CD4-positive, alpha-beta T cell treated with Interferon alpha-2 for 1 hour (primary cell): ENCODE measurements around the gene METTL21C.

Experiments
- DNase-seq, 2 donors: peaks; one replicate each; pipeline ENCODE4 v3.0.0-alpha.2; 2020 to 2022

METTL21C gene

GRCh38 chr13:102697264-102697663, 2.4 kb upstream of the METTL21C start:
- no peak for DNase-seq

- no peak for DNase-seq
These were observed 1.6 kb upstream of the METTL21C start for GRCh38 chr13:102696465-102696864.

GRCh38 chr13:102693776-102694175, 1.1 kb downstream of the METTL21C start:
- no peak for DNase-seq

- DNase-seq, result no peak
These were observed 1.6 kb downstream of the METTL21C start for GRCh38 chr13:102693250-102693649.

GRCh38 chr13:102692491-102692826, 2.4 kb downstream of the METTL21C start:
- no peak for DNase-seq

- DNase-seq, result no peak
These were observed 4.0 kb downstream of the METTL21C start for GRCh38 chr13:102690883-102691282.

- DNase-seq, result no peak
These were observed 6.4 kb downstream of the METTL21C start for GRCh38 chr13:102688306-102688973.

GRCh38 chr13:102687520-102687919, 7.3 kb downstream of the METTL21C start:
- DNase-seq, result no peak

- no peak for DNase-seq
These were observed 8.8 kb downstream of the METTL21C start for GRCh38 chr13:102686024-102686423.

- no peak for DNase-seq
These were observed 11.2 kb downstream of the METTL21C start for GRCh38 chr13:102683637-102684036.

- DNase-seq, result no peak
These were observed 12.1 kb downstream of the METTL21C start for GRCh38 chr13:102682727-102683126.

- DNase-seq, result no peak
These were observed 12.6 kb downstream of the METTL21C start for GRCh38 chr13:102682211-102682610.

GRCh38 chr13:102680842-102681740, 13.8 kb downstream of the METTL21C start:
- DNase-seq, result peak; percentile 12 to 14

GRCh38 chr13:102680133-102680717, 14.6 kb downstream of the METTL21C start:
- no peak for DNase-seq

GRCh38 chr13:102679449-102680132, 15.3 kb downstream of the METTL21C start:
- no peak for DNase-seq

GRCh38 chr13:102678339-102679107, 16.3 kb downstream of the METTL21C start:
- DNase-seq, result no peak

GRCh38 chr13:102677122-102677521, 17.7 kb downstream of the METTL21C start:
- no peak for DNase-seq

GRCh38 chr13:102675115-102675514, 19.7 kb downstream of the METTL21C start:
- DNase-seq, result no peak

GRCh38 chr13:102670130-102670529, 24.7 kb downstream of the METTL21C start:
- no peak for DNase-seq

GRCh38 chr13:102667911-102668310, 26.9 kb downstream of the METTL21C start:
- no peak for DNase-seq

- DNase-seq, result no peak
These were observed 27.8 kb downstream of the METTL21C start for GRCh38 chr13:102667023-102667422.

- DNase-seq, result no peak
These were observed 35.6 kb downstream of the METTL21C start for GRCh38 chr13:102659168-102659713.
